Heart left ventricle (tissue), 16 donors: Measurements from ENCODE around the gene HOATZ. TPM values are rescaled to one million over a fixed set of nuclear protein-coding genes. Genes with fewer than 3 reads are reported as not detected.

Experiments
- ATAC-seq, 4 donors: fragments of 200-7000 bp; cut with Tn5 transposase; one replicate each; pipeline ENCODE4 v1.9.1; 2020 to 2022; ENCODE audit warnings: moderate library complexity in 4 of 4, mild to moderate bottlenecking in 3 of 4, moderate number of reproducible peaks in 1 of 4
- DNase-seq, 5 donors: peaks; one replicate each; pipeline ENCODE4 v3.0.0-alpha.2; 2020
- H3K27ac ChIP-seq, 12 donors: fragments of 200-600 bp; sonication (generic) in 4 of 12; one replicate each; pipeline versions ENCODE4 v1.5.0 to v1.8.0; 2016 to 2022; ENCODE audit warnings: mild to moderate bottlenecking in 2 of 12
- H3K27me3 ChIP-seq, 9 donors: fragments of 200-600 bp; sonication (generic) in 2 of 9; one replicate each; pipeline versions ENCODE4 v1.5.1 to v1.8.0; 2016 to 2022; ENCODE audit warnings: mild to moderate bottlenecking in 3 of 9
- H3K36me3 ChIP-seq, 9 donors: fragments of 200-600 bp; sonication (generic) in 2 of 9; one replicate each; pipeline versions ENCODE4 v1.5.0 to v1.8.0; 2018 to 2022; ENCODE audit warnings: mild to moderate bottlenecking in 2 of 9
- H3K4me1 ChIP-seq, 12 donors: fragments of 200-600 bp; sonication (generic) in 4 of 12; one replicate each; pipeline versions ENCODE4 v1.5.0 to v1.8.0; 2016 to 2022; ENCODE audit warnings: mild to moderate bottlenecking in 3 of 12
- H3K4me3 ChIP-seq, 12 donors: fragments of 200-600 bp; sonication (generic) in 4 of 12; one replicate each; pipeline versions ENCODE4 v1.5.0 to v1.8.0; 2017 to 2022; ENCODE audit warnings: mild to moderate bottlenecking in 9 of 12, moderate library complexity in 4 of 12
- H3K9me3 ChIP-seq, 12 donors: fragments of 200-600 bp; sonication (generic) in 4 of 12; one replicate each; pipeline versions ENCODE4 v1.5.0 to v1.8.0; 2016 to 2022; ENCODE audit warnings: mild to moderate bottlenecking in 1 of 12
- POLR2A ChIP-seq, 2 donors: fragments of 450-650 bp; IDR thresholded peaks; one replicate each; pipeline ENCODE4 v1.6.1; 2017; ENCODE audit warnings: antibody characterized with exemption in 2 of 2, mild to moderate bottlenecking in 2 of 2, moderate library complexity in 2 of 2
- WGBS, 4 donors: extraction: QIAGEN DNeasy Blood & Tissue Kit in 2 of 4; methylation state at CpG; one replicate each; pipeline versions ENCODE4 v1.1.5 to v1.1.7; 2013 to 2018; 5-methylcytosine and 5-hydroxymethylcytosine counted together
- intact Hi-C, 10 donors: fragments of 100-400 bp; cut with DNase I; formaldehyde crosslinking; loops; one replicate each; pipeline versions ENCODE4 v1.11.1 to v1.14.2; 2022
- microRNA counts, 2 donors: library from miRNA; unstranded; fragments of <30 nt; microRNA quantifications; one replicate each; lab custom pipeline; 2016
- microRNA-seq, 4 donors: library from miRNA; unstranded; fragments of <30 nt; microRNA quantifications; one replicate each; pipeline versions ENCODE4 to v1.2.0, GENCODE V29; 2017 to 2020
- polyA plus RNA-seq, 2 donors: library from polyadenylated mRNA; stranded (reverse); fragments of 200-250 nt; gene quantifications; one replicate each; pipeline ENCODE4 v1.2.3, GENCODE V29; 2013
- total RNA-seq, 9 donors: library from RNA; depleted of rRNA in 2 of 9; stranded (reverse); fragments of >200 nt in 2 of 9; fragmentation: NEBNext Ultra II Directional in 3 of 9; extraction: Animal tissue kit (Norgen Biotek cat#: 25700) in 3 of 9; gene quantifications; one replicate each; pipeline versions ENCODE4 v1.1.0 to v1.2.4, GENCODE V29; 2016 to 2023
- TF ChIP-seq, protein P1 (sequence below), 12 donors: fragments of 200-600 bp; sonication (generic) in 4 of 12; IDR thresholded peaks; one replicate each; pipeline versions ENCODE4 v1.5.0 to v1.8.0; 2018 to 2022; ENCODE audit warnings: antibody characterized with exemption in 12 of 12, mild to moderate bottlenecking in 5 of 12
- donor health status: ischemic (EF 13 %, LVEDD 7.1; RV severe dilation, severe dysfunction).
- donor health status: healthy with polysubstance abuse.
- donor health status: DM: no; HTN: yes; CAD: no.
- donor health status: DM: no; HTN: no; CAD: no.
- donor health status: ischemic (EF 25% LVEDD 6.9; RV normal size, moderate dysfunction).
- donor health status: ischemic (EF 25% LVEDD 5.7; RV mildly dilated, moderate dysfunction).
- donor health status: healthy.
- donor health status: DM: yes; HTN: yes; CAD: no.
- donor health status: ischemic (EF 35%, LVEDD 5.7; RV mildly dilated, moderate dysfunction).
- donor health status: nonischemic (EF 11% LVEDD 7.7; RV severe dilation, severe dysfunction).
- donor health status: DM: yes; HTN: yes; CAD: no.
- donor health status: PGD.
- donor health status: ischemic (EF 29% LVEDD 5.4; RV normal size, mild dysfunction).
- donor health status: nonischemic (EF 23%, LVEDD 6.1; RV moderate dilation, normal function).

HOATZ gene
- total and polyA plus RNA-seq, 11 donors, result not detected

DNA sequence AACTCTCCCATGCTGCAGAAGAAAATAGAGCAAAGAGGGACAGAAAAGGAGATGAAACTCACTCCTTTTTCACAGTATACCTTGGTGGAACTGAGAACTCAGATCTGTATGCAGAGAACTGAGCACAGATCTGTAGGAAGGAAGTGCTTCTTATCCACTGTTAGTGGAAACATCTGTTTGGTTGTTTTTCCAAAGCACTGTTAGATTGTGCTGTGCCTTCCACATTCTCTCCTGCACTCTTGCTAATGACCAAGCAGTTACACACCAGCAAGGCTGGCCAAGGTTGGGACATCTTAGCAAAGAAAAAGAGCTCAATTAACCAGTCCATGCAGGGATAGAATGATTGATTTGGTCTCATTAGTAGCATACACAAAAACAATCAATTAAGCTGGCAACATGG, 67.6 kb downstream of the HOATZ start:
- ATAC-seq (no peak), DNase-seq (no peak)
- Histone ChIP-seq H3K27me3 (no peaks in the 10 kb centered on the region), H3K36me3 (no peaks in the 10 kb centered on the region), H3K9me3 (no peaks in the 10 kb centered on the region), H3K4me1 (peaks cover 0 to 5% (median 0%) of the 10 kb centered on the region in 12 donors), H3K4me3 (no peak overlapping the region), H3K27ac (no peak overlapping the region)
- TF ChIP-seq, protein P1, sequence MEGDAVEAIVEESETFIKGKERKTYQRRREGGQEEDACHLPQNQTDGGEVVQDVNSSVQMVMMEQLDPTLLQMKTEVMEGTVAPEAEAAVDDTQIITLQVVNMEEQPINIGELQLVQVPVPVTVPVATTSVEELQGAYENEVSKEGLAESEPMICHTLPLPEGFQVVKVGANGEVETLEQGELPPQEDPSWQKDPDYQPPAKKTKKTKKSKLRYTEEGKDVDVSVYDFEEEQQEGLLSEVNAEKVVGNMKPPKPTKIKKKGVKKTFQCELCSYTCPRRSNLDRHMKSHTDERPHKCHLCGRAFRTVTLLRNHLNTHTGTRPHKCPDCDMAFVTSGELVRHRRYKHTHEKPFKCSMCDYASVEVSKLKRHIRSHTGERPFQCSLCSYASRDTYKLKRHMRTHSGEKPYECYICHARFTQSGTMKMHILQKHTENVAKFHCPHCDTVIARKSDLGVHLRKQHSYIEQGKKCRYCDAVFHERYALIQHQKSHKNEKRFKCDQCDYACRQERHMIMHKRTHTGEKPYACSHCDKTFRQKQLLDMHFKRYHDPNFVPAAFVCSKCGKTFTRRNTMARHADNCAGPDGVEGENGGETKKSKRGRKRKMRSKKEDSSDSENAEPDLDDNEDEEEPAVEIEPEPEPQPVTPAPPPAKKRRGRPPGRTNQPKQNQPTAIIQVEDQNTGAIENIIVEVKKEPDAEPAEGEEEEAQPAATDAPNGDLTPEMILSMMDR (IDR thresholded peaks at IDR 0.05), result no peak
- no peak for TF ChIP-seq POLR2A (IDR thresholded peaks at IDR 0.05)
- intact Hi-C loops, result no loop called here

DNA sequence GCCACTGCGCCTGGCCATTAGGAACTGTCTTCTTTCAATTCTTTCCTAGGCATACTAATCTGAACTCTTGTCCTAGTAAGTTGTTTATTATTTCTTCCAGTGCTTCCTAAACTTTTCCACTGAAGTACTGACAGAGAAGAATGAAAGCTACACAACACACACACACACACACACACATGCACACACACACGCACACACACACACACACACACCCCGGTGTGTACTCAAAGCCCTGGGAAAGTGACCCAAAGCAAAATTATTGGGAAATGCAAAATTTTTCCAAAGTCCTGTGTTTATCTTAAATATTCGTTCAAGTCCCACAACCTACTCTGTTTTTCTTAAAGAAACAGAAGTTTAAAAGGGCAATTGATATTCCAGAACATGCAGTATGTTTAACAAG, 68.3 kb downstream of the HOATZ start:
- no peak for TF ChIP-seq POLR2A (IDR thresholded peaks at IDR 0.05)
- TF ChIP-seq, protein P1 (IDR thresholded peaks at IDR 0.05), result no peak
- Histone ChIP-seq H3K4me3 (no peak overlapping the region), H3K4me1 (peaks cover 0 to 5% (median 0%) of the 10 kb centered on the region in 12 donors), H3K36me3 (no peaks in the 10 kb centered on the region), H3K27ac (no peak overlapping the region), H3K9me3 (peaks cover 0 to 3% (median 0%) of the 10 kb centered on the region in 12 donors), H3K27me3 (no peaks in the 10 kb centered on the region)
- ATAC-seq (no peak), DNase-seq (no peak)
- intact Hi-C loops, result no loop called here
- WGBS, 4 donors, result 64 to 74% (median 68%) methylated on average over 4 of the region's 4 CpGs

DNA sequence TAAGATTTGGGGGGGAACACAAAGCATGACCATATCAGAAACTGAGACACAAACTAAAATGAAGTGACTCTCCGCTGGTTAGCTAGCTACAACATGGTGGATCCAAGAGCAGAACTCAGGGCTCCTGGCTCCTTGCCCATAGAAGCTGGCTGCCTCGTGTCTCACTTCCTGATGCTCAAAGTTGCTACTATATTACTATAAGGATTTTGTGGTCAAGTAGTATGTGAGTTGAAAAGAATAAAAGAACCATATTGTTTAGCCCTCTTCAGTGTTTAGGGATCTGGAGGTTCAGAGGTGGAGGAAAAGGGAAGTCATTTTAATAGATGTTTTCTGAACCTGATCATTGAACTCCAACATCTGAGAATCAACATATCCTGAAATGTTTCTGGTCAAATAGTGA, 70.8 kb downstream of the HOATZ start:
- peaks cover 0 to 5% (median 0%) of the 10 kb centered on the region in 12 donors for H3K4me1 ChIP-seq
- intact Hi-C loops, result loop anchor here in 7 of 10 donors (5.0 kb wide), 2 partner anchors 192 to 257 kb away; no protein-coding TSS in a partner anchor
- peaks cover 0 to 6% (median 0%) of the 10 kb centered on the region in 12 donors for H3K9me3 ChIP-seq
- ATAC-seq (peak in 1 of 4 donors; percentile 22), DNase-seq (peak in 1 of 5 donors; percentile 40)
- no peak overlapping the region for H3K27ac ChIP-seq
- H3K27me3 ChIP-seq, result no peaks in the 10 kb centered on the region
- no peak overlapping the region for H3K4me3 ChIP-seq
- no peak for TF ChIP-seq POLR2A (IDR thresholded peaks at IDR 0.05)
- TF ChIP-seq, protein P1 (IDR thresholded peaks at IDR 0.05), result no peak
- WGBS, 4 donors, result 41 to 49% (median 46%) methylated on average over 2 of the region's 2 CpGs
- no peaks in the 10 kb centered on the region for H3K36me3 ChIP-seq

DNA sequence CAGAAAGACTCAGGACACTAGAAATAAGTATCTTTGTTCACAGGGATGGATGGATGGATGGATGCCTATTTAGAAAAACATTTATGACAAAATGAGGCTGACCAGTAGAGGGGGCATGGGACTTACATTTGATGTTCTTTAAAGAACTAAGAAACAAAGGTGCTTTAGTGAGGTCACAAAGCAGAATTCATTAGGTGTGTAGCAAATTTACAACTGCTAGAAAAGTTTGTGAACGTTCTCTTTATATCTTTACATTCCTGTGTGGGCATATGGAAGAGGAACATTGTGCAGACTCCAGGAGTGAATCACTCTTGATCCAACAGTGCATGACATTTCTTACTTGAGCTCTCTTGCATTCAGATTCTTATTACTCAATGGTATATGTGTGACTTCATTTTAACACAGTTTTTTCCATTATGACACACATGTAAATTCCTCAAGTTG, 71.8 kb downstream of the HOATZ start:
- Histone ChIP-seq H3K9me3 (peaks cover 0 to 6% (median 0%) of the 10 kb centered on the region in 12 donors), H3K36me3 (no peaks in the 10 kb centered on the region), H3K27me3 (no peaks in the 10 kb centered on the region), H3K27ac (no peak overlapping the region), H3K4me3 (no peak overlapping the region), H3K4me1 (peaks cover 0 to 5% (median 0%) of the 10 kb centered on the region in 12 donors)
- TF ChIP-seq, protein P1 (IDR thresholded peaks at IDR 0.05), result peak; percentile 27 to 71 (median 56)
- TF ChIP-seq POLR2A (IDR thresholded peaks at IDR 0.05), result no peak
- DNase-seq, result no peak
- intact Hi-C loops, result loop anchor here in 8 of 10 donors (1.0 to 5.0 kb wide), 3 partner anchors 191 to 256 kb away; no protein-coding TSS in a partner anchor
- WGBS, 4 donors, result 5 to 17% (median 12%) methylated on average over 1 of the region's 1 CpG
- ATAC-seq, result peak in 3 of 4 donors; percentile 42 to 62 (median 49)

MicroRNA genes within 50 kb of the gene (microRNA counts, 767-probe panel; counts per million panel counts)
- microRNA hsa-miR-34b-3p (lab: Ali Mortazavi, UCI) (0 to 71.6 counts per million in 2 donors), microRNA hsa-miR-34c-3p (lab: Ali Mortazavi, UCI) (1,646 to 1,984 counts per million in 2 donors), microRNA hsa-miR-34c-5p (lab: Ali Mortazavi, UCI) (71.6 to 573 counts per million in 2 donors)

Small RNA genes within 50 kb of the gene (microRNA-seq; reads per million reads assigned to microRNA genes)
- gene MIR34B (0 to 1.2 (median 0.64) reads per million in 4 donors), gene MIR34C (2.3 to 22.4 (median 10.1) reads per million in 4 donors)

Other genes with a start within 250 kb of the HOATZ start
- 1 to 10 TPM in 1 of 9 donors, under 1 TPM in 3, not detected in 5; 0.38 to 2.1 (median 0.69) TPM for gene POU2AF3, start 216.2 kb upstream of the HOATZ start, total RNA-seq
- gene POU2AF3, start 216.2 kb upstream of the HOATZ start, polyA plus RNA-seq, result under 1 TPM; 0.15 to 0.57 TPM
- gene POU2AF1, start 135.5 kb upstream of the HOATZ start, total RNA-seq, result 1 to 10 TPM in 1 of 9 donors, under 1 TPM in 2, not detected in 6; 0.20 to 1.3 (median 0.28) TPM
- gene POU2AF1, start 135.5 kb upstream of the HOATZ start, polyA plus RNA-seq, result under 1 TPM in 1 of 2 donors, not detected in 1; 0.07 TPM
- gene BTG4, start 2.4 kb upstream of the HOATZ start, total RNA-seq, result not detected
- not detected for gene BTG4, start 2.4 kb upstream of the HOATZ start, polyA plus RNA-seq
- gene LAYN, start 25.9 kb downstream of the HOATZ start, total RNA-seq, result 1 to 10 TPM; 2.1 to 6.9 (median 2.8) TPM
- gene LAYN, start 25.9 kb downstream of the HOATZ start, polyA plus RNA-seq, result 1 to 10 TPM; 1.2 to 4.4 TPM
- 10 to 100 TPM; 15.9 to 45.8 (median 27.7) TPM for gene SIK2, start 87.7 kb downstream of the HOATZ start, total RNA-seq
- 10 to 100 TPM in 1 of 2 donors, 1 to 10 TPM in 1; 4.1 to 23.1 TPM for gene SIK2, start 87.7 kb downstream of the HOATZ start, polyA plus RNA-seq